Hepatocyte (in vitro differentiated cells): ENCODE data around the gene GLT1D1. TPM values are rescaled to one million over a fixed set of nuclear protein-coding genes. Genes with fewer than 3 reads are reported as not detected.

Experiments used
- DNase-seq: peaks from one replicate; pipeline ENCODE4 v3.0.0-alpha.2; 2016; ENCODE audit warnings: low spot score
- H2AFZ ChIP-seq: fragments of 200-600 bp; sonication (generic); 2 replicates; pipeline ENCODE4 v1.6.0; 2016; ENCODE audit warnings: antibody characterized with exemption, mild to moderate bottlenecking
- H3K27ac ChIP-seq: fragments of 200-600 bp; sonication (generic); 2 replicates; pipeline ENCODE4 v1.5.1; 2016; ENCODE audit warnings: mild to moderate bottlenecking
- H3K27me3 ChIP-seq: fragments of 200-600 bp; sonication (generic); 2 replicates; pipeline ENCODE4 v1.6.1; 2016
- H3K36me3 ChIP-seq: fragments of 200-600 bp; sonication (generic); replicated peaks from 2 replicates; pipeline ENCODE4 v1.5.1; 2016; ENCODE audit warnings: low read depth; ENCODE audit not compliant: insufficient read depth
- H3K4me1 ChIP-seq: fragments of 200-600 bp; sonication (generic); 2 replicates; pipeline ENCODE4 v1.5.1; 2016; ENCODE audit warnings: mild to moderate bottlenecking, moderate library complexity; ENCODE audit not compliant: insufficient read depth
- H3K4me2 ChIP-seq: fragments of 200-600 bp; sonication (generic); 2 replicates; pipeline ENCODE4 v1.6.0; 2016
- H3K4me3 ChIP-seq: fragments of 200-600 bp; sonication (generic); 2 replicates; pipeline ENCODE4 v1.5.1; 2016; ENCODE audit warnings: mild to moderate bottlenecking
- H3K79me2 ChIP-seq: fragments of 200-600 bp; sonication (generic); 2 replicates; pipeline ENCODE4 v1.6.0; 2017; ENCODE audit warnings: mild to moderate bottlenecking
- H3K9me2 ChIP-seq: fragments of 200-600 bp; sonication (generic); replicated peaks from 2 replicates; pipeline ENCODE4 v1.6.0; 2017; ENCODE audit warnings: mild to moderate bottlenecking; ENCODE audit not compliant: insufficient read depth
- H3K9me3 ChIP-seq: fragments of 200-600 bp; sonication (generic); 2 replicates; pipeline ENCODE4 v1.5.1; 2016; ENCODE audit warnings: low read depth, mild to moderate bottlenecking
- H4K20me1 ChIP-seq: fragments of 200-600 bp; sonication (generic); 2 replicates; pipeline ENCODE4 v1.6.0; 2016; ENCODE audit warnings: mild to moderate bottlenecking; ENCODE audit not compliant: insufficient read depth, poor library complexity, severe bottlenecking
- EZH2 ChIP-seq: fragments of 200-600 bp; sonication (generic); IDR thresholded peaks from 2 replicates; pipeline ENCODE4 v1.6.1; 2016; ENCODE audit warnings: antibody characterized with exemption, mild to moderate bottlenecking, borderline replicate concordance
- EZH2phosphoT487 ChIP-seq: fragments of 200-600 bp; sonication (generic); IDR thresholded peaks from one replicate; pipeline ENCODE4 v1.6.1; 2018; ENCODE audit warnings: antibody characterized with exemption, mild to moderate bottlenecking, low read depth, moderate library complexity; ENCODE audit not compliant: unreplicated experiment, severe bottlenecking
- WGBS: methylation state at CpG from one replicate; pipeline ENCODE4 v1.1.6; 2016; ENCODE audit warnings: low lambda C conversion rate; ENCODE audit errors: missing lambda C conversion rate; 5-methylcytosine and 5-hydroxymethylcytosine counted together
- polyA plus RNA-seq: library from polyadenylated mRNA; unstranded; fragments of >200 nt; fragmentation: Nextera tagmentation; extraction: Ambion mirVana; gene quantifications from 2 replicates; pipeline ENCODE4 v1.2.1, GENCODE V29; 2016
- total RNA-seq: library from RNA; depleted of rRNA; stranded (reverse); fragments of >200 nt; gene quantifications from 2 replicates; pipeline ENCODE4 v1.2.3, GENCODE V29; 2014
- TF ChIP-seq, protein P1 (sequence below): fragments of 200-600 bp; sonication (generic); IDR thresholded peaks from 2 replicates; pipeline ENCODE4 v1.5.1; 2016; ENCODE audit warnings: antibody characterized with exemption, mild to moderate bottlenecking; ENCODE audit not compliant: poor library complexity

GLT1D1 gene
- total and polyA plus RNA-seq, 2 experiments from 2014 or later, result 1.8 to 1.9 TPM

DNA sequence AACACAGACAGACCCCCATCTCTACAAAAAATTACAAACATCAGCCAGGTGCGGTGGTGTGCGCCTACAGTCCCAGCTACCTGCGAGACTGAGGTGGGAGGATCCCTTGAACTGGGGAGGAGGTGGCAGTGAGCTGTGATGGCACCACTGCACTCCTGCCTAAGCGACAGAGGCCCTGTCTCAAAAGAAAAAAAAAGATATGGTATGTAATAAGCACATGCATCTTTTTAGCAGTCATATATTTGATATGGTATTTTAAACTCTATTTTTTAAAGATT, 36.7 kb upstream of the GLT1D1 start:
- peaks cover 96% of the 10 kb centered on the region for H3K79me2 ChIP-seq
- peaks cover 17% of the 10 kb centered on the region for H3K4me1 ChIP-seq
- H3K27me3 ChIP-seq, result no peaks in the 10 kb centered on the region
- H3K27ac ChIP-seq, result peak overlapping the region; percentile 80
- no peak overlapping the region for H2AFZ ChIP-seq
- 99% methylated on average over 4 of the region's 4 CpGs for WGBS
- no peak for DNase-seq
- TF ChIP-seq EZH2phosphoT487, result no peak
- TF ChIP-seq, protein P1, sequence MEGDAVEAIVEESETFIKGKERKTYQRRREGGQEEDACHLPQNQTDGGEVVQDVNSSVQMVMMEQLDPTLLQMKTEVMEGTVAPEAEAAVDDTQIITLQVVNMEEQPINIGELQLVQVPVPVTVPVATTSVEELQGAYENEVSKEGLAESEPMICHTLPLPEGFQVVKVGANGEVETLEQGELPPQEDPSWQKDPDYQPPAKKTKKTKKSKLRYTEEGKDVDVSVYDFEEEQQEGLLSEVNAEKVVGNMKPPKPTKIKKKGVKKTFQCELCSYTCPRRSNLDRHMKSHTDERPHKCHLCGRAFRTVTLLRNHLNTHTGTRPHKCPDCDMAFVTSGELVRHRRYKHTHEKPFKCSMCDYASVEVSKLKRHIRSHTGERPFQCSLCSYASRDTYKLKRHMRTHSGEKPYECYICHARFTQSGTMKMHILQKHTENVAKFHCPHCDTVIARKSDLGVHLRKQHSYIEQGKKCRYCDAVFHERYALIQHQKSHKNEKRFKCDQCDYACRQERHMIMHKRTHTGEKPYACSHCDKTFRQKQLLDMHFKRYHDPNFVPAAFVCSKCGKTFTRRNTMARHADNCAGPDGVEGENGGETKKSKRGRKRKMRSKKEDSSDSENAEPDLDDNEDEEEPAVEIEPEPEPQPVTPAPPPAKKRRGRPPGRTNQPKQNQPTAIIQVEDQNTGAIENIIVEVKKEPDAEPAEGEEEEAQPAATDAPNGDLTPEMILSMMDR, result no peak
- TF ChIP-seq EZH2, result no peak
- no peak overlapping the region for H3K4me2 ChIP-seq
- no peak overlapping the region for H3K4me3 ChIP-seq
- no peaks in the 10 kb centered on the region for H3K9me2 ChIP-seq
- no peaks in the 10 kb centered on the region for H3K36me3 ChIP-seq
- H3K9me3 ChIP-seq, result no peaks in the 10 kb centered on the region
- H4K20me1 ChIP-seq, result peaks cover 53% of the 10 kb centered on the region

DNA sequence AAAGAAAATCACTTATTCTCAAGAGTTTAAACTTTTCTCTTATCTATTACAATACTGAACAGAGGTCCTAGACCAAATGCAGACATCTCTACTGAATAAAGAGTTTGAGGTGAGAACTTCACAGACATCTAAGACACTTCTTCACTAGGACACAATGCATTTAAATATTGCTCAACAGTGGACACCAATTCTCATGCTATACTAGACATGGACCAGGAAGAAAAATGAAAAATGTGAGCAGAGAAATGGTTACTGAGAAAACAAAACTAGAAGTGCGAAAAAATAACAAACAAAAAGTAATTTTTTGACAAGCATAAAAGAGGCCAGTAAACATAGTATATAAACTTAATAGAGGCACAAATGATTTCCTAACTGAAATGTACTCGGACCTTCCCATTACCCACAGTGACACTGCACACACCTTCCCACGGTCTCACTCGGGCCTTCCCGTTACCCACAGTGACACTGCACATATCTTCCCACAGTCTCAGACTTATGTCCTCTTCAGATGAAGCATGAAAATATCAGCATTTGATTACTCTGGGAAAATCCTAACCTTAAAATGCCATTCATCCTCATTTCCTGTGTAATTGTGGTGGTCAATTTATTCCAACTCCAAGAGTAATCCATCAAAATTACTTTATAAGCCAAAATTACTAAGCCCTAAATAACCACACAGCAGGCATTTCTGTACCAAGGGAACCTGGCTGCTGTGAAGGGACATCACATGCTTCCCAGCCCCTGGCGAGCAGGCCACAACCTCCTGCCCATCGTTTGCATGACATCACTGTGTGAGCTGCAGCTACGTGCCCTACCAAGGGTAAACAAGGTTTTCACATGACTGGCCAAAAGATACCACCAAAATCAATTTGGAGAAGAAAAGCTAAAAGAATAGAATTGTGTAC, 35.9 kb upstream of the GLT1D1 start:
- H3K4me3 ChIP-seq, result no peak overlapping the region
- peaks cover 60% of the 10 kb centered on the region for H4K20me1 ChIP-seq
- H3K9me3 ChIP-seq, result no peaks in the 10 kb centered on the region
- peak overlapping the region; percentile 35 for H3K4me2 ChIP-seq
- H3K79me2 ChIP-seq, result peaks cover 98% of the 10 kb centered on the region
- no peaks in the 10 kb centered on the region for H3K27me3 ChIP-seq
- H3K4me1 ChIP-seq, result peaks cover 23% of the 10 kb centered on the region
- peak; percentile 40 for DNase-seq
- 74% methylated on average over 8 of the region's 8 CpGs for WGBS
- no peaks in the 10 kb centered on the region for H3K9me2 ChIP-seq
- H3K27ac ChIP-seq, result peak overlapping the region; percentile 80
- no peak overlapping the region for H2AFZ ChIP-seq
- no peaks in the 10 kb centered on the region for H3K36me3 ChIP-seq
- TF ChIP-seq EZH2phosphoT487 (no peak), EZH2 (no peak)
- TF ChIP-seq, protein P1, result no peak

DNA sequence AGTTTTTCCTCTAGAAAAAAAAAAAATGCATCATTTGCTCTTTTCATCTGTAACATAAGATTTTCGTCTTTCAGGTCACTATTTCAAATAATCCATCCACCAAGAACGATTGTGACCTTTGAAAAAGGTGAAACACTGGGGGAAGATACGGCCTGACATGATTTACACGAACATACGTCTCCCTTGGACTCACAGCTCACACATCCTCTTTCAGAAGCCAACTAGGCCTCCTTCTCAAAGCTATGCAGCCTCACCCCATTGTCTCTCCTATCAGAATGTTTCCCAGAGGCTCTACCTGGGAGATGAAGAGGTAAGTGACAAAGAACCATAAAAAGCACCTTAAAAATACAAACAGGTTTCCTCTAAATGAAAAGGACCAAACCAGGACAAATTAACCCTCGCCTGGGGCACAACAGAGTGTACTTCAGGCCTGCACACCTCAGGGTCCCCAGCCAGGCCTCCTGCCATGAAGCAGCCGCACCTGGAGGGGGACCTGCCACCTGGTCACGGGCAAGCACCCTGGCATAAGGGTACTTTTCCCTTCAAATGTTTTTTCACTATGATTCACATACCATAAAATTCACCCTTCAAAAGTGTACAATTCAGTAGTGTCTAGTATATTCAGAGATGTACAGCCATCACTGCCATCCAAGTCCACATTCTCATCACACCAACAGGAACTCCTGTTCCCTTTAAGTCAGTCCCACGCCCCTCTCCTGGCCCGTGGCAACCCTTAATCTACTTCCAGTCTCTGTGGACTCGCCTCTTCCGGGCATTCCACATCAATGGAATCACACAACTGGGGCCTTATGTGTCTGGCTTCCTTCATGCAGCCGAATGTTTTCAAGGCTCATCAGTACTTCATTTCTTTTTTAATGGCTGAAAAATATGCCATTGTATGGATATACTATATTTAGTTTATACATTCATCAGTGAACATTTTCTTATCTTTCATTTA, 34.9 kb upstream of the GLT1D1 start:
- no peaks in the 10 kb centered on the region for H3K9me3 ChIP-seq
- DNase-seq, result peak; percentile 34
- H3K36me3 ChIP-seq, result no peaks in the 10 kb centered on the region
- H3K27ac ChIP-seq, result peak overlapping the region; percentile 80
- WGBS, result 76% methylated on average over 13 of the region's 13 CpGs
- H3K79me2 ChIP-seq, result peaks cover 98% of the 10 kb centered on the region
- H2AFZ ChIP-seq, result no peak overlapping the region
- TF ChIP-seq, protein P1, result no peak
- TF ChIP-seq EZH2phosphoT487 (no peak), EZH2 (no peak)
- no peaks in the 10 kb centered on the region for H3K27me3 ChIP-seq
- H3K4me2 ChIP-seq, result peak overlapping the region; percentile 35
- H3K4me1 ChIP-seq, result peaks cover 28% of the 10 kb centered on the region
- no peak overlapping the region for H3K4me3 ChIP-seq
- H4K20me1 ChIP-seq, result peaks cover 67% of the 10 kb centered on the region
- H3K9me2 ChIP-seq, result no peaks in the 10 kb centered on the region
